Measurements from ENCODE around the gene PRICKLE3.

PRICKLE3 gene

DNA sequence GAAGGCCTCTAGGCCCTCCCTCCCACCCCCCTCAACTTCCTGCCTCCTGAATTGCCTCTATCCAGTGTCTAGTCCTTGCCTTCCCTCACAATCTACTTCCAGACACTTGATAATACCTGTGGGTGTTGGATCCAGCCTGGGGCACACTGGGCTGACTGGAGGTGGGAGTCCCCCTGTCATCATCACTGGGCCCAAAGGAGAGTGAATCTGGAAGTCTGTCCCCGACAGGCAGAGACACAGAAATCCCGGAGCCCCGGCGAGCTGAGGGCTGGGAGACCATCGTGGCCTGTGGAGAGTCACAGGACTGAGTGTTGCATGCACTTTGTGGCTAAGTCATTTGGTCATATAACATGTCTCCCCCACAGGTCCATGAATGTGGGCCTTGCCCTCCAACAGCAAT, 22.2 kb upstream of the PRICKLE3 start:
- no peak for DNase-seq (ENCODE audit: low read depth in 2 of 2)

- no peak for DNase-seq (ENCODE audit: low read depth in 2 of 2)
Observed at GRCh38 chrX:49206543-49206942, 20.4 kb upstream of the PRICKLE3 start.

- no peak for DNase-seq (ENCODE audit: low read depth in 2 of 2)
Observed at GRCh38 chrX:49205443-49205842, 19.3 kb upstream of the PRICKLE3 start.

GRCh38 chrX:49204709-49205108, 18.5 kb upstream of the PRICKLE3 start:
- no peak for DNase-seq (ENCODE audit: low read depth in 2 of 2)

DNA sequence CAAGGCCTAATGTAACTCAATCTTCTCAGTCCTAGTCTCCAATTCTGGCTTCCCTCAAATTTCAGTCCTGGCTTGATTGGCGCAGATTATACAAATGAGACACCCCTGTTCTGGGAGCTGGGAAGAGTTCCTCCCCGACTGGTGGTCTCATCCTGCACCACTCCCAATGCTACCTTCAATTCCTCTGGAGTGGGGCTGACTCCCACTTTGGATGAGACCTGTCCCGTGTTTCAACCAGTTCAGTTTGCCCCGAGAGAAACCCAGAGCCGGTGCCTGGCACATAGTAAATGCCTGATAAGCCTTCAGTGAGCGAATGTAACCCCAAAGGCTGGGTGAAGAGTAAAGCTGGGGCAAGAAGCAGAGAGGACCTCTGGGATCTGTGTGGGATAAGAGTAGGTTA, 17.8 kb upstream of the PRICKLE3 start:
- DNase-seq (ENCODE audit: low read depth in 2 of 2), result no peak

GRCh38 chrX:49203536-49203935, 17.4 kb upstream of the PRICKLE3 start:
- no peak for DNase-seq (ENCODE audit: low read depth in 2 of 2)

- no peak for DNase-seq (ENCODE audit: low read depth in 2 of 2)
Observed at GRCh38 chrX:49202022-49202421, 15.8 kb upstream of the PRICKLE3 start.

DNA sequence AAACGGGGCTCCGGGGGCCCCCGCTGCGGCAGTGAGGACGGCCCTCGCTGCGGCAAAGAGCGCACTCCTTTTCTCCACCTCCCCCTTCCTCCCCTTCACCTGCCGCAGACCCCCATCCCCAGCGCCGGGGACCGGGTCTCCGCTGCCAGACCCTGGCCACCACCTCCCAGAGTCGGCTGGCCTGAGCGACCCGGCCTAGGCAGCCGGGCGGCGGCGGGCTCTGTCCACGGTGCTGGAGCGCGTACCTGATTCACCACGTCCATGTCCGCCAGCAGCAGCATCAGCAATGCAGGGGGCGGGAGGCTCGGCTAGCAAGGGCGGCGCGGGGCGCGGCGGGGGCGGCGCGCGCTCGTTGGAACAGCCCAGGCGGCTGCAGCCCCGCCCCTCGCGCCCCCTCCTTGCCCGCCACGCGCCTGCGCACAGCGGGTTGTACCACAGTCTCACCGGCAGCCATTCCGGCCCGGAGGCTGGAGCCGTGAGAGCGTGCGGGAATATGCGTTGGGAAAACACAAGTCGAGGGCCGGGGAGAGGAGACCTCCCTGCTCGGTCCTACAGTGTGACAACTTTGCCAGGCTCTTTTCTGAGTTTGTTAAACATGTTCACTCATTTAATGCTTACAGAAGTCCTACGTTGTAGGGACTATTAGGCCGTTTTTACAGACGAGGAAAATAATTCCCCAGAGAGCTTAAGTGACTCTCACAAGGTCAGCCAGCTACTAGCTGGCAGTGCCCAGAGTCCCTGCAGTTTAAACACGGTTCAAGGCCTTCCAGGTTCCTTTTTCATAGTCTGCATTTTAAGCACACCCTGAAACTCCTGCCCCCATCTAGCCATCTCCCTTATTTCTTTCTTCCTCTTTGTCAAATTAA, 14.0 kb upstream of the PRICKLE3 start, which contains the start of gene SYP:
Gene SYP, minus strand, starts transcription at position 288 of the 866 bp plus-strand sequence. Its CDS starts 7 bp downstream, at position 281.
- peak; percentile 75 to 77 for DNase-seq (ENCODE audit: low read depth in 2 of 2)

DNA sequence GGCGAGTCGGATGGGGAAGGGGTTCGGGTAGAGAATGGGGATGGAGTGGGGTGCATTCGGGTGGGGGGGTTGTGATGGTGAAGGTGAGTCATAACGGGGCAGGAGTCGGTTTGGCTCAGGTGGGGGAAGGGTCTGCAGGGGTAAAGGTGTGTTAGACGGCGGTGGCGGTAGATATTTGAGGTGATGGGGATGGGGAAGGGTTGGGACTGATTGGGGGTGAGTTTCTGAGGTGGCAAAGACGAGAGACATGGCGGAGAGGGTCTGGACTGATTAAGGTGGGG, 13.1 kb upstream of the PRICKLE3 start:
- DNase-seq (ENCODE audit: low read depth in 2 of 2), result no peak

DNA sequence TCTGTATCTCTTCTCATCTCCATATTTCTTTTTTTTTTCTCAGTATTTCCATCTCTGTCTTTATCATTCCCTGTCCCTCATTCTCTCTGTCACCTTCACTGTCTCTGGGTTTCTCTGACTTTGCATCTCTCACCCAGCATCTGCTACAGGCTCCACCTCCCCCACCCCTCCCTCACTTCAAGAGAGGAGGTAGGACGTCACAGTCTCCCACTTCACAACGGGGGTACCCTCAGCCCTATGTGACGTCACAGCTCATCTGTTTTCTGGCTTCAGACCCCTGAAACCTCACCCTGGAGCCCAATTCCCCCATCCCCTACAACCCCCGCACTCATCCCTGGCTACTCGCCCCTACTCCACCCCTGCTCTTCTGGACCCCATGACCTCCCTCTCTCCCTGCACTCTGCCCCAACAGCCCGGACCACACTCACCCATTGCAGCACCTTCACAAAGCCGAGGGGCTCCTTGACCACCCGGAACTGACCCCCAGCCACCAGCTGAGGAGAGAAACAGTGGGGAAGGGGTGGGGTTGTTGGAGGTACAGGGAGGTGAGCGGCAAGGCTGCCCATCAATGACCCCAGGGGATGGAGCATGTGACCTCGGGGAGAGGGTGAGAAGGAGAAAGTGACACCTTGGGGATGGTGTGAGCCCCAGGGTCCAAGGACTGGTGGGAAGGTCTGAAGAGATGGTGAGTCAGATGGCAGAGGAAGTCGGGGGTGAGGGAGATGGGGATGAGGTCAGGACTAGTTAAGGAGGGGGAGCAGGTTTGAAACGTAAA, 12.6 kb upstream of the PRICKLE3 start:
- no peak for DNase-seq (ENCODE audit: low read depth in 2 of 2)

- no peak for DNase-seq (ENCODE audit: low read depth in 2 of 2)
Observed at GRCh38 chrX:49197543-49198087, 11.4 kb upstream of the PRICKLE3 start.

DNA sequence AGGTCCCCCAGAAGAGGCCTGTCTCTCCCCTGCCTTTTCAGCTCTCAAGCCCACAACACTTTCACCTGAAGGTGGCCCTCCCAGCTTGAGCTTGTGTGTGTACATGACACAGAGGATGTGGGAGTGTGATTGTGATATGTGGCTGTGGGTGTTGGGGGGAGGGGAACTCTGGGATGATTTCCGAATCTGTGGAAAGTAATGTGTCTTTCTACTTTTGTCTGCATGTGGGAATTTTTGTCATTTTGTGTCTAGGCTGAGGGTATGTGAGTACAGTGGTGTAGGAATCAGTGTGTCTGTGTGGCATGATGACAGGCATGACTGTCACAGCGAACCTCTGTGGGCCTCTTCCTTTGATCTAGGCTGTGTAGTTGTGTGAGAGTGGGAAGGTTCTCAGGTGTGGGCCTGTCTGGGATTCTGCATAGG, 7.4 kb upstream of the PRICKLE3 start:
- DNase-seq (ENCODE audit: low read depth in 2 of 2), result no peak

GRCh38 chrX:49192722-49193328, 6.7 kb upstream of the PRICKLE3 start:
- no peak for DNase-seq (ENCODE audit: low read depth in 2 of 2)

DNA sequence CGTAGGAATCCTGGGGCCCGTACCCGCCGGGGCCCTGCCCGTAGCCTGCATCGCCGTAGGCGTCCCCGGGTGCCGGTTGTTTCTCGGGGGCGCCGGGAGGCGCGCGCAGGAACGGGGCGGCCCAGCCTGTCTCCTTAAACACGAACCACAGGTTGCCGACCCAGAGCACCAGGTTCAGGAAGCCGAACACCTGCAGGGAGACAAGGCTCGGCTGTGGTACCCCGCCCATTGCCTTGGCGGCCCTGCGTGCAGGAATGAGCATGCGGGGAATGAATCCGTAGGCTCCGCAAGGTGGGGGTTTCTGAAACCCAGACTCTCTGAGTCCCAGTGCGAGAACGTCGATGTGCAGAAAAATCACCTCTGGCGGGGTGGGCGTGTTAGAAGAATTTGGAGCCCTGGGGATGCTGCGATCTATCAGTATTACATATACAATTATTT, 5.4 kb upstream of the PRICKLE3 start:
- no peak for DNase-seq (ENCODE audit: low read depth in 2 of 2)

GRCh38 chrX:49190821-49191573, 4.8 kb upstream of the PRICKLE3 start:
- peak; percentile 69 to 80 for DNase-seq (ENCODE audit: low read depth in 2 of 2)

- no peak for DNase-seq (ENCODE audit: low read depth in 2 of 2)
Observed at GRCh38 chrX:49189606-49190005, 3.4 kb upstream of the PRICKLE3 start.

- no peak for DNase-seq (ENCODE audit: low read depth in 2 of 2)
Observed at GRCh38 chrX:49188468-49189076, 2.4 kb upstream of the PRICKLE3 start.

GRCh38 chrX:49187526-49187925, 1.4 kb upstream of the PRICKLE3 start:
- DNase-seq (ENCODE audit: low read depth in 2 of 2), result no peak

DNA sequence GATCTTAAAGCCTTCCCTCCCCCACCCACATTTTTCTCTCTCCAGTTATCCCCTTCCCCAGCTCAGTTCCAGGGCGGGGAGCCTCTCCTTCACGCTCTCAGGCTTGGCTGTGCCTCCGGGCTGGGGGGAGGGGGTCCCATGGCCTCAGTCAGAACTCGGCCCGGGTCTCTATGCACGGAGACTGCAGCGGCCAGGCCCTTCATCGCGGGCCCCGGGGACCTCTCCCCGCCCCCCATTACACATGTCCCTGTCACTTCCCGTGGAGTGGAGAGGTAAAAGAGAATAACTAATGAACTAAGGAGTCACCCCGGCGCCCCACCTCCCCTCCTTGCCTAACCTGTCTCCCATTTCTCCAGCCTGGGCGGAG, 838 bp upstream of the PRICKLE3 start:
- no peak for DNase-seq (ENCODE audit: low read depth in 2 of 2)

- DNase-seq (ENCODE audit: low read depth in 2 of 2), result no peak
Observed at GRCh38 chrX:49184294-49185281, 1.6 kb downstream of the PRICKLE3 start.
